Measurements from ENCODE around the gene AKT3. TPM values are rescaled to one million over a fixed set of nuclear protein-coding genes. Genes with fewer than 3 reads are reported as not detected.

Gene AKT3
- total RNA-seq, 1 experiment from 2014 or later: 55.0 TPM

DNA sequence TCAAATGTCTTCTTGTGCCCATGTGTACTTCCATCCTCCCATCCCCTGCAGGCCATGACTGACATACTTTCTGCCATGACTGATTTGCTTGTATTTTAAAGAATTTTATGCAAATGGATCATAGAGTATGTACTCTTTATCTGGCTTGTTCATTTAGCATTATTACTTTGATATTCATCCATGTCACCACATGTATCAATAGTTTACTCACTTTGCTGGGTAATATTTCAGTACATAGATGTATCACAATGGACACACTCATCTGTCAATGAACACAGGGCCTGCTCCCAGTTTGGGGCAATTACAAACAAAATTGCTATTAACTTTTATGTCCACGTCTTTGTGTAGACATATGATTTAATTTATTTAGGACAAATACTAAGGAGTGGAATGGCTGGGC is 335.1 kb downstream of the AKT3 start:
- Histone ChIP-seq H3K4me3 (no peak overlapping the region), H3K4me1 (replicated peaks) (peaks cover 17% of the 10 kb centered on the region), H3K27ac (no peak overlapping the region), H3K27me3 (replicated peaks) (no peaks in the 10 kb centered on the region), H3K9me3 (replicated peaks) (no peaks in the 10 kb centered on the region), H3K36me3 (peaks cover 27% of the 10 kb centered on the region)
- DNase-seq (ENCODE audit: low read depth in 1 of 2, low spot score in 2 of 2): no peak

GRCh38 chr1:243513726-243514491 is 336.1 kb downstream of the AKT3 start:
- Histone ChIP-seq H3K4me1 (replicated peaks) (peaks cover 17% of the 10 kb centered on the region), H3K36me3 (peaks cover 35% of the 10 kb centered on the region), H3K27ac (peak overlapping the region; percentile 49), H3K4me3 (no peak overlapping the region), H3K9me3 (replicated peaks) (no peaks in the 10 kb centered on the region), H3K27me3 (replicated peaks) (no peaks in the 10 kb centered on the region)
- DNase-seq (ENCODE audit: low read depth in 1 of 2, low spot score in 2 of 2): peak in 1 of 2 experiments; percentile 76

- Histone ChIP-seq H3K4me1 (replicated peaks) (peaks cover 17% of the 10 kb centered on the region), H3K27me3 (replicated peaks) (no peaks in the 10 kb centered on the region), H3K27ac (no peak overlapping the region), H3K4me3 (no peak overlapping the region), H3K9me3 (replicated peaks) (no peaks in the 10 kb centered on the region), H3K36me3 (peaks cover 35% of the 10 kb centered on the region)
- DNase-seq (ENCODE audit: low read depth in 1 of 2, low spot score in 2 of 2): no peak
Observed at GRCh38 chr1:243510928-243511327, 339.1 kb downstream of the AKT3 start.

DNA sequence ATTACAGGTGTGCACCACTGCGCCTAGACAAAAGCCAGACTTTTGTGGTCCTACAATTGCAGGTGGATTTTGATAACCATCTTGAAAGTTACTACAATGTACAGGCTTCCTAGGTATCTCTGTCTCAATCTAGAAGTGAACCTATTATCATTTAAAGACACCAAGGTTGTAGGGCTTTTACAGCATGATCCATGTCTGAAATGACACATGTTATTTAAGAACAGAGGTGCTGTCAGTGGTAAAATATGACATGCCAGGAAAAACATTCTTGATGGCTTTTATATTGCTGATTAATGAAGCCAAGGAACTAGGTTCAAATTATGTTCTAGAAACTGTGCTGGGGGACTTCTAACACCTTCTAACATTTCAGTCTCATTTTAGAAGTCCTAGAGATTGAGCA is 341.1 kb downstream of the AKT3 start:
- no peak overlapping the region for H3K27ac ChIP-seq
- DNase-seq (ENCODE audit: low read depth in 1 of 2, low spot score in 2 of 2): no peak
- H3K36me3 ChIP-seq: peaks cover 49% of the 10 kb centered on the region
- H3K4me3 ChIP-seq: no peak overlapping the region
- H3K9me3 ChIP-seq (replicated peaks): no peaks in the 10 kb centered on the region
- H3K27me3 ChIP-seq (replicated peaks): no peaks in the 10 kb centered on the region
- peaks cover 5% of the 10 kb centered on the region for H3K4me1 ChIP-seq (replicated peaks)

DNA sequence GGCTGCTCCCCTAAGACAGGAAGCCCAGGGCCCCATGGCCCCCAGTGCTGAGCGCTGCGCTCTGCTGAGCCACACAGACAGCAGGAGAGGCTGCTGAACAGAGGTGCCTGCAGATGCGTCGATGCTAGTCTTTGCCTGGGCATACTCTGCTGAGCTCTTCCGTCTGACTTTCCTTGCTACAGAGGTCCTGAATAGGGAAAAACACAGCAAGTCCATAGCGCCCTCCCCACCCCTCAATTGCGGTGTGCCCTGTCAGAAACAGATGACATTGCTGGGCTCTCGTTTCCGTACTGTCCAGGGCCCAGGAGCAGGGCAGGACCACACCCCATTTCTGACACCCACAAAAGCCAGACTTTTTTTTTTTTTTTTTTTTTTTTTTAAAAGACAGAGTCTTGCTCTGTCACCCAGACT is 341.7 kb downstream of the AKT3 start:
- no peak for DNase-seq (ENCODE audit: low read depth in 1 of 2, low spot score in 2 of 2)
- H3K4me1 ChIP-seq (replicated peaks): no peaks in the 10 kb centered on the region
- H3K27ac ChIP-seq: no peak overlapping the region
- H3K36me3 ChIP-seq: peaks cover 49% of the 10 kb centered on the region
- H3K4me3 ChIP-seq: no peak overlapping the region
- no peaks in the 10 kb centered on the region for H3K27me3 ChIP-seq (replicated peaks)
- H3K9me3 ChIP-seq (replicated peaks): no peaks in the 10 kb centered on the region

- Histone ChIP-seq H3K27me3 (replicated peaks) (no peaks in the 10 kb centered on the region), H3K27ac (no peak overlapping the region), H3K36me3 (peaks cover 49% of the 10 kb centered on the region), H3K9me3 (replicated peaks) (no peaks in the 10 kb centered on the region), H3K4me1 (replicated peaks) (no peaks in the 10 kb centered on the region), H3K4me3 (no peak overlapping the region)
- no peak for DNase-seq (ENCODE audit: low read depth in 1 of 2, low spot score in 2 of 2)
Observed at GRCh38 chr1:243507672-243508302, 342.3 kb downstream of the AKT3 start.

GRCh38 chr1:243507001-243507671 is 342.9 kb downstream of the AKT3 start:
- H3K4me1 ChIP-seq (replicated peaks): no peaks in the 10 kb centered on the region
- DNase-seq (ENCODE audit: low read depth in 1 of 2, low spot score in 2 of 2): no peak

DNA sequence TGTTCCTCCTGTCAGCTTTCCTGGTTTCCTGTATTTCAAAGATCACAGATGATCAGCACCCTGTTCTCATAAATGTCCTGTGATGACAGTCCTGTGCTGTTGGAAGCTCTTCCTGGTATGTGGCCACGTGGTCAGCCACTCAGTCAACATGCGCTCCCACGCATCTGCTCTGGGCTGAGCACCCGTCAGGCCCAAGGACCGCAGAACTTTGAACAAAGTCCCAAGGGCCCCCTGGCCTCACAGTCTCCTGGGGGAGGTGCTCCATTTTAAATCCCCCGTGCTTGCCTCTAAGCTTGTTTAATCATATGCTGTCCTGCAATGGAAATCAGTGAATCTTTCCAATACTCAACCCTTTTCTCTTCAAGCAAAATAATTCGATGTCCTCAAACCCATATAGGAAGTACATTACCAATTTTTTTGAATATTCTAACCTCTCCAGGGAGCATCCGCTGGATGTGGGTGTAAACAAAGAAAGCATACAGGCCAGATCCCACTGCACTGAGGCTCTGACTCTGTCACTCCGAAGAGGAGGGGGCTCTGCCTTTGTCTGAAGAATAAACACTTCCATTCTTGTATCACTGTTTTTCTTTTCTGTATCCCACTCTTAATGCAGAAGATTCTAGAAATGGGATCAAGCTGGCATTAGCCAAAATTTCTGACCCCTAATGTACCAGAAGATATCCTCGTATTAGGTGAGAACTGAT is 343.9 kb downstream of the AKT3 start:
- Histone ChIP-seq H3K27ac (no peak overlapping the region), H3K4me3 (no peak overlapping the region), H3K36me3 (peaks cover 40% of the 10 kb centered on the region), H3K4me1 (replicated peaks) (no peaks in the 10 kb centered on the region), H3K27me3 (replicated peaks) (no peaks in the 10 kb centered on the region), H3K9me3 (replicated peaks) (no peaks in the 10 kb centered on the region)
- no peak for DNase-seq (ENCODE audit: low read depth in 1 of 2, low spot score in 2 of 2)

More at GRCh38 chr1:243507001-243507671, 342.9 kb downstream of the AKT3 start:
- Histone ChIP-seq H3K27ac (no peak overlapping the region), H3K9me3 (replicated peaks) (no peaks in the 10 kb centered on the region), H3K4me3 (no peak overlapping the region), H3K36me3 (peaks cover 49% of the 10 kb centered on the region), H3K27me3 (replicated peaks) (no peaks in the 10 kb centered on the region)

- Histone ChIP-seq H3K9me3 (replicated peaks) (no peaks in the 10 kb centered on the region), H3K27ac (no peak overlapping the region), H3K4me1 (replicated peaks) (no peaks in the 10 kb centered on the region), H3K36me3 (peaks cover 24% of the 10 kb centered on the region), H3K4me3 (no peak overlapping the region), H3K27me3 (replicated peaks) (no peaks in the 10 kb centered on the region)
- no peak for DNase-seq (ENCODE audit: low read depth in 1 of 2, low spot score in 2 of 2)
Observed at GRCh38 chr1:243503155-243503554, 346.9 kb downstream of the AKT3 start.

GRCh38 chr1:243501002-243501401 is 349.0 kb downstream of the AKT3 start:
- no peaks in the 10 kb centered on the region for H3K27me3 ChIP-seq (replicated peaks)
- peaks cover 18% of the 10 kb centered on the region for H3K36me3 ChIP-seq
- no peaks in the 10 kb centered on the region for H3K4me1 ChIP-seq (replicated peaks)
- H3K27ac ChIP-seq: no peak overlapping the region
- no peak for DNase-seq (ENCODE audit: low read depth in 1 of 2, low spot score in 2 of 2)
- H3K4me3 ChIP-seq: no peak overlapping the region
- no peaks in the 10 kb centered on the region for H3K9me3 ChIP-seq (replicated peaks)

DNA sequence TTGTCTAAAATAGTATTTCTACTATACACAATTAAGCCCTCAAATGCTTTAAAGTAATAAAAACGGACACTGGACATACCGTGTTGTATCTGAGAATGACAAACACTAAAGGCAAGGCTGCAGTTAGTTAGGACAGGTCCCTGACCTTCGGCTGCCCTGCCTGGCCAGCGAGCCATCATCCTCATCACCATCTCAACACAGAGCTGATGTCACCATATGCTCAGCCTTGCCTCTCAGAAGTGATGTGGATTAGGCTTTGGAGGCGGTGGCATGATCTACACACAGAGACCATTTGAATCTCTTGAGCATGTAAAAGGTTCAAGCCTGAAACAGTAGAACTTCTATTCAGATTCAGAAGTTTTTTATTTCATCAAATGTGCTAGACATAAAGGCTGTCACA is 349.5 kb downstream of the AKT3 start:
- H3K27me3 ChIP-seq (replicated peaks): no peaks in the 10 kb centered on the region
- DNase-seq (ENCODE audit: low read depth in 1 of 2, low spot score in 2 of 2): no peak
- no peaks in the 10 kb centered on the region for H3K4me1 ChIP-seq (replicated peaks)
- H3K4me3 ChIP-seq: no peak overlapping the region
- H3K36me3 ChIP-seq: peaks cover 13% of the 10 kb centered on the region
- H3K27ac ChIP-seq: no peak overlapping the region
- H3K9me3 ChIP-seq (replicated peaks): no peaks in the 10 kb centered on the region

- peaks cover 5% of the 10 kb centered on the region for H3K36me3 ChIP-seq
- no peaks in the 10 kb centered on the region for H3K27me3 ChIP-seq (replicated peaks)
- no peaks in the 10 kb centered on the region for H3K4me1 ChIP-seq (replicated peaks)
- DNase-seq (ENCODE audit: low read depth in 1 of 2, low spot score in 2 of 2): no peak
- H3K27ac ChIP-seq: no peak overlapping the region
- H3K9me3 ChIP-seq (replicated peaks): no peaks in the 10 kb centered on the region
- H3K4me3 ChIP-seq: no peak overlapping the region
Observed at GRCh38 chr1:243499711-243500110, 350.3 kb downstream of the AKT3 start.

DNA sequence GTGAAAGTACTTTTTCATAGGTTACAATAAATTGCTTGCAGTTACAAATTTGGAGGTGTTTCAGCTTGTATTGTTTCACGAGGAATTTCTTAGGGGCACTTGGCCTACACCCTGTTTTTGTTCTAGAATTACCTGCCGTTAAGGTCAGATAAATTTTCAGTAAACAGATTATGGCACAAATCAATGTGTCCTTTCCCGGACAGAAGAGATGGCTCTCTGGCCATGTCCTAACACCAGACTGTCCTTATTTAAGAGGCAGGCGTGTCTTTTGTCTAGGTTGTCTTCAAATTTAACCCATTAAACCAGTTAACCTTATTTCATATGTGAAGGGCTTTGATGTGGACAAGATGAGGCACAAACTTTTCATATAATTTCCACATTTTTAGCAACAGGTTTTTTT is 350.8 kb downstream of the AKT3 start:
- Histone ChIP-seq H3K27ac (no peak overlapping the region), H3K4me1 (replicated peaks) (no peaks in the 10 kb centered on the region), H3K27me3 (replicated peaks) (no peaks in the 10 kb centered on the region), H3K36me3 (peaks cover 3% of the 10 kb centered on the region), H3K4me3 (no peak overlapping the region), H3K9me3 (replicated peaks) (no peaks in the 10 kb centered on the region)
- DNase-seq (ENCODE audit: low read depth in 1 of 2, low spot score in 2 of 2): no peak
